ENCODE measurements around the gene SERTAD3. TPM values are rescaled to one million over a fixed set of nuclear protein-coding genes. Genes with fewer than 3 reads are reported as not detected.
"Not testable (repeated sequence)": the region's sequence is repeated elsewhere in the genome, so short reads cannot be mapped to it uniquely, and the experiment has no call there.

SERTAD3 gene
- total RNA-seq, 1 donor from 2014 or later: 25.8 TPM

GRCh38 chr19:40461669-40462221 lies 17.6 kb upstream of the SERTAD3 start:
- Mint-ChIP-seq H3K9me3 (no peaks in the 10 kb centered on the region), H3K4me3 (no peak overlapping the region), H3K27ac (ENCODE audit: unreplicated experiment) (peak overlapping the region; percentile 58), H3K4me1 (peaks cover 18% of the 10 kb centered on the region), H3K36me3 (ENCODE audit: low read depth) (no peaks in the 10 kb centered on the region), H3K27me3 (ENCODE audit: low read depth) (peaks cover 28% of the 10 kb centered on the region)
- TF ChIP-seq, protein P1, sequence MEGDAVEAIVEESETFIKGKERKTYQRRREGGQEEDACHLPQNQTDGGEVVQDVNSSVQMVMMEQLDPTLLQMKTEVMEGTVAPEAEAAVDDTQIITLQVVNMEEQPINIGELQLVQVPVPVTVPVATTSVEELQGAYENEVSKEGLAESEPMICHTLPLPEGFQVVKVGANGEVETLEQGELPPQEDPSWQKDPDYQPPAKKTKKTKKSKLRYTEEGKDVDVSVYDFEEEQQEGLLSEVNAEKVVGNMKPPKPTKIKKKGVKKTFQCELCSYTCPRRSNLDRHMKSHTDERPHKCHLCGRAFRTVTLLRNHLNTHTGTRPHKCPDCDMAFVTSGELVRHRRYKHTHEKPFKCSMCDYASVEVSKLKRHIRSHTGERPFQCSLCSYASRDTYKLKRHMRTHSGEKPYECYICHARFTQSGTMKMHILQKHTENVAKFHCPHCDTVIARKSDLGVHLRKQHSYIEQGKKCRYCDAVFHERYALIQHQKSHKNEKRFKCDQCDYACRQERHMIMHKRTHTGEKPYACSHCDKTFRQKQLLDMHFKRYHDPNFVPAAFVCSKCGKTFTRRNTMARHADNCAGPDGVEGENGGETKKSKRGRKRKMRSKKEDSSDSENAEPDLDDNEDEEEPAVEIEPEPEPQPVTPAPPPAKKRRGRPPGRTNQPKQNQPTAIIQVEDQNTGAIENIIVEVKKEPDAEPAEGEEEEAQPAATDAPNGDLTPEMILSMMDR (conservative IDR thresholded peaks at IDR 0.05): no peak
- no peak for DNase-seq (ENCODE audit: low read depth, low spot score)

DNA sequence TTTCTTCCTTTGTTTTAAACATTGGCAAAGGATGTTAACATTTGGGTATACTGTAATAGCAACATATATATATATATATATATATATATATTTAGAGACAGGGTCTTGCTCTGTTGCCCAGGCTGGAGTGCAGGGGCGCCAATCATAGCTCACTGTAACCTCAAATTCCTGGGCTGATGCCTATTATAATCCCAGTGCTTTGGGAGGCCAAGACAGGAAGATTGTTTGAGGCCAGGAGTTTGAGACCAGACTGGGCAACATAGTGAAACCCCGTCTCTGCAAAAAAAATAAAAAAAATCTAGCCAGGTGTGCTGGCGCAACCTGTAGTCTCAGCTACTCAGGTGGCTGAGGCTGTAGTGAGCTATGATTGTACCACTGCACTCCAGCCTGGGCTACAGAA lies 16.1 kb upstream of the SERTAD3 start:
- no peak for DNase-seq (ENCODE audit: low read depth, low spot score)
- Mint-ChIP-seq H3K36me3 (ENCODE audit: low read depth) (no peaks in the 10 kb centered on the region), H3K4me1 (peaks cover 3% of the 10 kb centered on the region), H3K27me3 (ENCODE audit: low read depth) (peaks cover 13% of the 10 kb centered on the region), H3K27ac (ENCODE audit: unreplicated experiment) (no peak overlapping the region), H3K4me3 (no peak overlapping the region), H3K9me3 (no peaks in the 10 kb centered on the region)
- TF ChIP-seq, protein P1 (conservative IDR thresholded peaks at IDR 0.05): no peak

- Mint-ChIP-seq H3K27me3 (ENCODE audit: low read depth) (peaks cover 3% of the 10 kb centered on the region), H3K9me3 (no peaks in the 10 kb centered on the region)
These were observed 14.5 kb upstream of the SERTAD3 start for GRCh38 chr19:40458597-40458974.

DNA sequence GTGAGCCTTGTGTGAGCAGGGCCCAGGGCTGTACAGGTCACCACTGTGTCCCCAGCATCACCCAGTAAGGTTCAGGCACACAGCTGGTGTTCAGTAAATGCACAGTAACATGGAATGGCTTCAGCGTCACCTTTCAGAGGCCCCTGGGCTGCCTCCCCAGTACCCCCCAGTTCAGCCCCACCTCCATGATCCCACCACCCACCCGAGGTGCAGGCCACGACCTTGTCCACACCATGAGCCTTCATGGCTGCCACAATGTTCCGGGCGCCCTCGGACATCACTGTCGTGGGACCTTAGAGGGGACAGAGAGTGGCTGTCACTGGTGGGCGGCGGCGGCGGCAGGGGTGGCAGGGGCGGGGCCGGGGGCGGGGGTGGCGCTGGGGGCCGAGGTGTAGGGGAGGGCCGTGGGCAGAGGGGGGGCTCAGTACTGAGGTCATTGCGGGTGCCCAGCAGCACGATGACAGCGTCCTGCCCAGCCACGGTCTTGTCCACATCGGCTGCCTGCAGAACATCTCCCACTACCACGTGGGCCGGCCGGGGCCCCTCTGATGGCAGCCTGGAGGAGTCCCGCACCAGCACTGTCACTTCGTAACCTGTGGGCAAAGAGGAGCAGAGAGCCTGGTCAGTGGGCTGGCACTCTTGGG lies 13.9 kb upstream of the SERTAD3 start:
- Mint-ChIP-seq H3K27ac (ENCODE audit: unreplicated experiment) (no peak overlapping the region), H3K9me3 (no peaks in the 10 kb centered on the region), H3K27me3 (ENCODE audit: low read depth) (peaks cover 3% of the 10 kb centered on the region), H3K36me3 (ENCODE audit: low read depth) (no peaks in the 10 kb centered on the region), H3K4me3 (no peak overlapping the region), H3K4me1 (no peaks in the 10 kb centered on the region)
- DNase-seq (ENCODE audit: low read depth, low spot score): no peak
- TF ChIP-seq, protein P1 (conservative IDR thresholded peaks at IDR 0.05): no peak

More at GRCh38 chr19:40458597-40458974, 14.5 kb upstream of the SERTAD3 start:
- TF ChIP-seq, protein P1 (conservative IDR thresholded peaks at IDR 0.05): no peak
- Mint-ChIP-seq H3K36me3 (ENCODE audit: low read depth) (no peaks in the 10 kb centered on the region), H3K4me3 (no peak overlapping the region), H3K27ac (ENCODE audit: unreplicated experiment) (no peak overlapping the region), H3K4me1 (no peaks in the 10 kb centered on the region)
- DNase-seq (ENCODE audit: low read depth, low spot score): no peak

DNA sequence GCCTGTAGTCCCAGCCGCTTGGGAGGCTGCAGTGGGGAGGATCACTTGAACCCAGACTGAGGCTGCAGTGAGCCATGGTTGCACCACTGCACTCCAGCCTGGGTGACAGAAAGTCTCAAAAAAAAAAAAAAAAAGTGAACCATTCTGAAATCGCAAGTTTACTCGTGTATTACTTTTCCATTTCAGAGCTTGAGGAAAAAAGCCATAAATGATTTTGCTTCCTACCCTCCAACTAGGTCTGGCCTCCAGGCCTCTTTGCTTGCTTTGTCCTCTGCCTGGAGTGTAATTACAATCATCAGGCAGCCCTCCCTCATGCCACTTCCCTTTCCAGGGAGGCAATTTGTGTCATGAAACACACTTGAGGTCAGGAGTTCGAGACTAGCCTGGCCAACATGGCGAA lies 12.9 kb upstream of the SERTAD3 start:
- Mint-ChIP-seq H3K27ac (ENCODE audit: unreplicated experiment) (no peak overlapping the region), H3K4me1 (no peaks in the 10 kb centered on the region), H3K36me3 (ENCODE audit: low read depth) (no peaks in the 10 kb centered on the region), H3K4me3 (no peak overlapping the region), H3K9me3 (no peaks in the 10 kb centered on the region), H3K27me3 (ENCODE audit: low read depth) (peaks cover 3% of the 10 kb centered on the region)
- TF ChIP-seq, protein P1 (conservative IDR thresholded peaks at IDR 0.05): no peak
- no peak for DNase-seq (ENCODE audit: low read depth, low spot score)

- H3K27me3 Mint-ChIP-seq (ENCODE audit: low read depth): not testable (repeated sequence)
These were observed 9.8 kb upstream of the SERTAD3 start for GRCh38 chr19:40453943-40454342.

More at GRCh38 chr19:40453943-40454342, 9.8 kb upstream of the SERTAD3 start:
- H3K4me3 Mint-ChIP-seq; H3K9me3 Mint-ChIP-seq; H3K36me3 Mint-ChIP-seq (ENCODE audit: low read depth); H3K27ac Mint-ChIP-seq (ENCODE audit: unreplicated experiment); DNase-seq (ENCODE audit: low read depth, low spot score); H3K4me1 Mint-ChIP-seq: not testable (repeated sequence)

Data from neural crest cell (in vitro differentiated cells).